ENCODE data around the gene PMEPA1.

DNA sequence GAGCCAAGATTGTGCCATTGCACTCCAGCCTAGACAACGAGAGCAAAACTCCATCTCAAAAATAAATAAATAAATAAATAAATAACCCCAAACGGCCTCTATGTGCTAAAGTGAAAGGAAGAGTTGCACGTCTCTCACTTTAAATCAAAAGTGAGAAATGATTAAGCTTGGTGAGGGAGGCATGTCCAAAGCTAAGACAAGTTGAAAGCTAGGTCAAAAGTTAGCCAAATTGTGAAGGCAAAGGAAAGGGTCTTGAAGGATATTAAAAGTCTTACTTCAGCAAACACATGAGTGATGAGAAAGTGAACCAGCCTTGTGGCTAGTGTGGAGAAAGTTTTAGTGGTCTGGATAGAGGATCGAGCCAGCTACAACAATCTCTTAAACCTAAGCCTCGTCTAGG lies 103.9 kb downstream of the PMEPA1 start:
- TF ChIP-seq CTCF (IDR thresholded peaks at IDR 0.05) = no peak
- no peak for TF ChIP-seq POLR2A (IDR thresholded peaks at IDR 0.05)
